T-helper 2 cell treated with Interferon-gamma antibody and Interleukin-4, amounts not matched to agents 5 μg/mL and 100 μg/mL, for 36 hours (primary cell): Measurements from ENCODE around the gene ENPP6.

Experiments
- DNase-seq: peaks from one replicate; pipeline ENCODE4 v3.0.0; 2021; ENCODE audit warnings: low spot score
- H3K27ac Mint-ChIP-seq: one replicate; pipeline ENCODE4 v1.8.0; 2021; ENCODE audit warnings: mild to moderate bottlenecking, mixed read lengths
- H3K27me3 Mint-ChIP-seq: one replicate; pipeline ENCODE4 v1.8.0; 2021; ENCODE audit warnings: low read depth, mixed read lengths
- H3K36me3 Mint-ChIP-seq: one replicate; pipeline ENCODE4 v1.8.0; 2021; ENCODE audit warnings: low read depth, mixed read lengths
- H3K4me1 Mint-ChIP-seq: one replicate; pipeline ENCODE4 v1.8.0; 2021; ENCODE audit warnings: low read depth, mixed read lengths
- H3K4me3 Mint-ChIP-seq: one replicate; pipeline ENCODE4 v1.8.0; 2022; ENCODE audit warnings: mild to moderate bottlenecking, moderate library complexity, mixed read lengths
- H3K9me3 Mint-ChIP-seq: one replicate; pipeline ENCODE4 v1.8.0; 2021; ENCODE audit warnings: mixed read lengths

The ENPP6 gene

GRCh38 chr4:184251670-184251980, 34.0 kb upstream of the ENPP6 start:
- Mint-ChIP-seq H3K4me1 (peaks cover 11% of the 10 kb centered on the region), H3K27ac (no peak overlapping the region), H3K9me3 (no peaks in the 10 kb centered on the region), H3K36me3 (no peaks in the 10 kb centered on the region), H3K27me3 (peaks cover 4% of the 10 kb centered on the region), H3K4me3 (no peak overlapping the region)
- DNase-seq = peak; percentile 17

- H3K4me3 Mint-ChIP-seq = no peak overlapping the region
- no peak overlapping the region for H3K27ac Mint-ChIP-seq
- H3K9me3 Mint-ChIP-seq = no peaks in the 10 kb centered on the region
- no peaks in the 10 kb centered on the region for H3K36me3 Mint-ChIP-seq
- no peak for DNase-seq
- peaks cover 11% of the 10 kb centered on the region for H3K4me1 Mint-ChIP-seq
- H3K27me3 Mint-ChIP-seq = peaks cover 4% of the 10 kb centered on the region
Observed at GRCh38 chr4:184250795-184251669, 33.4 kb upstream of the ENPP6 start.

- Mint-ChIP-seq H3K27ac (no peak overlapping the region), H3K36me3 (no peaks in the 10 kb centered on the region), H3K4me1 (peaks cover 11% of the 10 kb centered on the region), H3K9me3 (no peaks in the 10 kb centered on the region), H3K4me3 (no peak overlapping the region), H3K27me3 (peaks cover 4% of the 10 kb centered on the region)
- DNase-seq = no peak
Observed at GRCh38 chr4:184248216-184248615, 30.5 kb upstream of the ENPP6 start.

GRCh38 chr4:184247421-184247820, 29.7 kb upstream of the ENPP6 start:
- no peaks in the 10 kb centered on the region for H3K9me3 Mint-ChIP-seq
- peaks cover 11% of the 10 kb centered on the region for H3K4me1 Mint-ChIP-seq
- no peak overlapping the region for H3K27ac Mint-ChIP-seq
- no peak for DNase-seq
- peaks cover 4% of the 10 kb centered on the region for H3K27me3 Mint-ChIP-seq
- no peak overlapping the region for H3K4me3 Mint-ChIP-seq
- no peaks in the 10 kb centered on the region for H3K36me3 Mint-ChIP-seq

DNA sequence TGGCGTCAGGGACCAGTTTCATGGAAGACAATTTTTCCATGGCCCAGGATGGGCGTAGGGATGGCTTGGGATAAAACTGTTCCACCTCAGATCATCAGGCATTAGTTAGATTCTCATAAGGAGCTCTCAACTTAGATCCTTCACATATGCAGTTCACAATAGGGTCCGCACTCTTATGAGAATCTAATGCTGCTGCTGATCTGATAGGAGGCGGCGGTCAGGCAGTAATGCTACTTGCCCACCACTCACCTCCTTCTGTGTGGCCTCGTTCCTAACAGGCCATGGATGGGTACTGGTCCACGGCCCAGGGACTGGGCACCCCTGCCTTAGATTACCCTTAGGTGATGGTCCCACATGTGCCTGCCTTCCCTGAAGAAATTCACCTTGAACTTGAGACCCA, 28.8 kb upstream of the ENPP6 start:
- Mint-ChIP-seq H3K27me3 (peaks cover 4% of the 10 kb centered on the region), H3K36me3 (no peaks in the 10 kb centered on the region), H3K4me3 (no peak overlapping the region), H3K9me3 (no peaks in the 10 kb centered on the region), H3K27ac (no peak overlapping the region), H3K4me1 (peaks cover 8% of the 10 kb centered on the region)
- DNase-seq = no peak

GRCh38 chr4:184238072-184238745, 20.5 kb upstream of the ENPP6 start:
- Mint-ChIP-seq H3K4me1 (peaks cover 26% of the 10 kb centered on the region), H3K4me3 (peak overlapping the region; percentile 55), H3K27me3 (no peaks in the 10 kb centered on the region), H3K9me3 (no peaks in the 10 kb centered on the region), H3K27ac (peak overlapping the region; percentile 85), H3K36me3 (no peaks in the 10 kb centered on the region)
- DNase-seq = peak; percentile 3

DNA sequence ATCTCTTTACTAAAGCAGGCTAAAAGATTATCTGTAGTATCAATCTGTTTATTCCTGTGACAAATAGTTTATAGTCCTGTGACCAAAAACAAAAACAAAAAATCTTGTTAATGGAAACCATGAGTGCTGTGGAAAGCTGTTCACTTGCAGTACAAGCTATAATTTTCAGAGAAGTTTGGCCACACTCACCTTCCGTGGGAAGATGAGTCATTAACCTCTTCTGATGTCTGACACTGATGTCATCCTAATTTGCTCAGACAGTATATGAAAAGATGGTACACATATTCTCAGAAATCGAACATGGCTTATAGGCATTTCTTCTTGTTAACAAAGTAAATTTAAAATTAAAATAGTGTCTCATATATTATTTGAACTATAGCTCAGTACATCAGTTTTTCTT, 19.9 kb upstream of the ENPP6 start:
- Mint-ChIP-seq H3K9me3 (no peaks in the 10 kb centered on the region), H3K4me3 (peak overlapping the region; percentile 55), H3K27me3 (no peaks in the 10 kb centered on the region), H3K27ac (peak overlapping the region; percentile 85), H3K4me1 (peaks cover 26% of the 10 kb centered on the region), H3K36me3 (no peaks in the 10 kb centered on the region)
- peak; percentile 72 for DNase-seq

DNA sequence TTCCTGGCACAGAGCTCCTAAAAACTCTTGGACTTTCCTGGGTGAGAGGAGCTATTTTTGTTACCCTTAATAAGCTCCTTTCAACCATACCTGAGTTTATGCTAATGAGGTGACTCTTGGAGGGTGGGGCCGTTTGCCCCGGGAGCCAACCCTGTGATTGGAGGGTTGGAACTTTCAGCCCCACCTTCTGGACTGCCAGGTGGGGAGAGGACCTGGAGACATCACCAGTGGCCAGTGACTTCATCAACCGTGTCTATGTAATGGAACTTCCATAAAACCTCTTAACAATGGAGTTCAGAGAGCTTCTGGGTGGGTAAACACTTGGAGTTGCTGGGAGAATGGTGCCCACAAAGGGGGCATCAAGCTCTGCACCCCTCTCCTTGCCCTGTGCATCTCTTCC, 17.9 kb upstream of the ENPP6 start:
- no peaks in the 10 kb centered on the region for H3K36me3 Mint-ChIP-seq
- H3K9me3 Mint-ChIP-seq = no peaks in the 10 kb centered on the region
- no peak overlapping the region for H3K4me3 Mint-ChIP-seq
- H3K27me3 Mint-ChIP-seq = no peaks in the 10 kb centered on the region
- no peak overlapping the region for H3K27ac Mint-ChIP-seq
- H3K4me1 Mint-ChIP-seq = peaks cover 26% of the 10 kb centered on the region
- no peak for DNase-seq

- no peak overlapping the region for H3K27ac Mint-ChIP-seq
Observed at GRCh38 chr4:184234155-184234554, 16.5 kb upstream of the ENPP6 start.

DNA sequence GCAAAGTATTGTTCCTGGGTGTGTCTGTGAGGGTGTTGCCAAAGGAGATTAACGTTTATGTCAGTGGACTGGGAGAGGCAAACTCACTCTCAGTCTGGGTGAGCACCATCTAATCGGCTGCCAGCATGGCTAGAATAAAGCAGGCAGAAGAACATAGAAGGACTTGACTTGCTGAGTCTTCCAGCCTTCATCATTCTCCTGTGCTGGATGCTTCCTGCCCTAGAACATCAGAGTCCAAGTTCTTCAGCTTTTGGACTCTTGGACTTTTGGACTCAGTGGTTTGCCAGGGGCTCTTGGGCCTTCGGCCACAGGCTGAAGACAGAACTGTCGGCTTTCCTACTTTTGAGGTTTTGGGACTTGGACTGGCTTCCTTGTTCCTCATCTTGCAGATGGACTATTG, 15.3 kb upstream of the ENPP6 start:
- DNase-seq = no peak
- H3K4me1 Mint-ChIP-seq = peaks cover 45% of the 10 kb centered on the region
- no peaks in the 10 kb centered on the region for H3K9me3 Mint-ChIP-seq
- H3K36me3 Mint-ChIP-seq = peaks cover 6% of the 10 kb centered on the region
- peaks cover 2% of the 10 kb centered on the region for H3K27me3 Mint-ChIP-seq
- H3K4me3 Mint-ChIP-seq = no peak overlapping the region
- H3K27ac Mint-ChIP-seq = no peak overlapping the region

More at GRCh38 chr4:184234155-184234554, 16.5 kb upstream of the ENPP6 start:
- H3K4me1 Mint-ChIP-seq = peaks cover 39% of the 10 kb centered on the region
- no peaks in the 10 kb centered on the region for H3K27me3 Mint-ChIP-seq
- no peak overlapping the region for H3K4me3 Mint-ChIP-seq
- DNase-seq = no peak
- H3K9me3 Mint-ChIP-seq = no peaks in the 10 kb centered on the region
- no peaks in the 10 kb centered on the region for H3K36me3 Mint-ChIP-seq

DNA sequence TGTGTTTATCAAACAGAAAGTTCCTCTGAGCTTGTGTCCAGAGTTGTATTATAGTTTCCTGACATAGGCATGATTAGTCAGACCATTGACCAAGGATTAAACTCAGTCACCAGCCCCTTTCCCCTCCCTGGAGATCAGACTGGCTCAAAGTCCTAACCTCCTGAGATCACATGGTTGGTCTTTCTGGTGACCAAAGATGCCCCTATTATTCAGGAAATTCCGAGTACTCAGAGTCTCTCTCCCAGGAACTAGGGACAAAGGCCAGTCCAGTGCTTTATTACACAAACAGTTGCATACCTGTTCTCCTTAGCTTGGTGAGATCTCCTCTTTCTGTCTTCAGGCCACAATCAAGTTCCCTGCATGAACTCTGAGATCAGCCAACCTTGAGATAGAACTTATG, 14.5 kb upstream of the ENPP6 start:
- Mint-ChIP-seq H3K27me3 (peaks cover 2% of the 10 kb centered on the region), H3K4me1 (peaks cover 44% of the 10 kb centered on the region), H3K9me3 (no peaks in the 10 kb centered on the region), H3K4me3 (no peak overlapping the region), H3K36me3 (peaks cover 6% of the 10 kb centered on the region), H3K27ac (no peak overlapping the region)
- DNase-seq = no peak

- DNase-seq = no peak
- Mint-ChIP-seq H3K9me3 (no peaks in the 10 kb centered on the region), H3K27me3 (peaks cover 2% of the 10 kb centered on the region), H3K4me3 (no peak overlapping the region), H3K36me3 (peaks cover 6% of the 10 kb centered on the region), H3K4me1 (peaks cover 41% of the 10 kb centered on the region), H3K27ac (no peak overlapping the region)
Observed at GRCh38 chr4:184231573-184231972, 13.9 kb upstream of the ENPP6 start.

GRCh38 chr4:184228056-184228705, 10.5 kb upstream of the ENPP6 start:
- Mint-ChIP-seq H3K27me3 (peaks cover 15% of the 10 kb centered on the region), H3K36me3 (peaks cover 8% of the 10 kb centered on the region), H3K4me3 (peak overlapping the region; percentile 27), H3K4me1 (peaks cover 35% of the 10 kb centered on the region), H3K27ac (no peak overlapping the region), H3K9me3 (peaks cover 4% of the 10 kb centered on the region)
- DNase-seq = no peak

- Mint-ChIP-seq H3K4me3 (no peak overlapping the region), H3K27me3 (peaks cover 28% of the 10 kb centered on the region), H3K9me3 (no peaks in the 10 kb centered on the region), H3K4me1 (no peaks in the 10 kb centered on the region), H3K36me3 (no peaks in the 10 kb centered on the region), H3K27ac (no peak overlapping the region)
- DNase-seq = no peak
Observed at GRCh38 chr4:184216515-184216914, 1.2 kb downstream of the ENPP6 start.
